Pancreas (tissue), 10 donors: ENCODE results near the gene RREB1. TPM values are rescaled to one million over a fixed set of nuclear protein-coding genes. Genes with fewer than 3 reads are reported as not detected.
A peak's percentile ranks its signal among the peaks of the same experiment; 100 is the strongest.
"Not testable (repeated sequence)": the region's sequence is repeated elsewhere in the genome, so short reads cannot be mapped to it uniquely, and the experiment has no call there.

Experiments
- ATAC-seq, 4 donors: fragments of 200-7000 bp; cut with Tn5 transposase; one replicate each; pipeline versions ENCODE4 v1.8.0 to v1.9.1; 2020; ENCODE audit warnings: mild to moderate bottlenecking in 4 of 4, moderate library complexity in 4 of 4
- DNase-seq, 6 donors: peaks; one replicate each; pipeline ENCODE4 v3.0.0-alpha.2; 2020
- FAIRE-seq: peaks from 2 replicates; lab custom pipeline; 2012; peaks lifted over from hg19 to GRCh38; lab: Jason Lieb, UNC
- H3K27ac ChIP-seq, 4 donors: fragments of 200-600 bp; sonication (generic); 1 replicate in 3 of 4; 2 replicates in 1 of 4; pipeline versions ENCODE4 v1.5.0 to v1.8.0; 2020
- H3K27me3 ChIP-seq, 4 donors: fragments of 200-600 bp; one replicate each; pipeline ENCODE4 v1.8.0; 2021
- H3K36me3 ChIP-seq, 3 donors: fragments of 200-600 bp; sonication (generic) in 1 of 3; one replicate each; pipeline versions ENCODE4 v1.5.0 to v1.8.0; 2020 to 2021
- H3K4me1 ChIP-seq, 3 donors: fragments of 200-600 bp; one replicate each; pipeline ENCODE4 v1.8.0; 2021
- H3K4me3 ChIP-seq, 4 donors: fragments of 200-600 bp; sonication (generic) in 2 of 4; one replicate each; pipeline versions ENCODE4 v1.5.0 to v1.8.0; 2020 to 2021
- H3K9me3 ChIP-seq, 4 donors: fragments of 200-600 bp; one replicate each; pipeline ENCODE4 v1.8.0; 2021
- CTCF ChIP-seq, 4 donors: fragments of 200-600 bp; sonication (generic) in 3 of 4; IDR thresholded peaks; one replicate each; pipeline versions ENCODE4 v1.5.0 to v1.8.0; 2021; ENCODE audit warnings: antibody characterized with exemption in 4 of 4
- WGBS, 2 donors: extraction: QIAGEN DNeasy Blood & Tissue Kit; methylation state at CpG; one replicate each; pipeline ENCODE4 v1.1.7; 2013; 5-methylcytosine and 5-hydroxymethylcytosine counted together
- intact Hi-C, 3 donors: fragments of 100-400 bp; cut with DNase I; formaldehyde crosslinking; loops; one replicate each; pipeline versions ENCODE4 v1.11.1 to v1.14.2; 2022
- polyA plus RNA-seq, 2 donors: library from polyadenylated mRNA; stranded (reverse); fragments of 200-250 nt; gene quantifications; one replicate each; pipeline ENCODE4 v1.2.3, GENCODE V29; 2013
- total RNA-seq, 6 donors: library from RNA; stranded (reverse); fragmentation: NEBNext Ultra II Directional in 4 of 6; extraction: Animal tissue kit (Norgen Biotek cat#: 25700) in 4 of 6; gene quantifications; one replicate each; pipeline versions ENCODE4 v1.2.1 to v1.2.4, GENCODE V29; 2021 to 2023
- donor health status: healthy with polysubstance abuse.
- donor health status: DM: no; HTN: no; CAD: no; lungs with moderate emphysema.
- donor health status: DM: no; HTN: no; CAD: no.
- donor health status: control.
- donor health status: control.
- donor health status: Bipolar disorder and iron deficiency.
- donor health status: DM: yes; HTN: yes; CAD: no.
- donor health status: DM: no; HTN: no; CAD: no.
- donor health status: DM: no; HTN: no; CAD: no.
- donor health status: DM: yes; HTN: yes; CAD: no.

RREB1 gene
- total and polyA plus RNA-seq, 8 donors = 8.9 to 45.3 (median 29.1) TPM

- H3K4me3 ChIP-seq = no peak overlapping the region
- intact Hi-C loops = no loop called here
- H3K27me3 ChIP-seq = no peaks in the 10 kb centered on the region
- WGBS, 2 donors = 83 to 88% methylated on average over 5 of the region's 5 CpGs
- DNase-seq (peak in 1 of 6 donors; percentile 16), ATAC-seq (no peak), FAIRE-seq (no peak)
- H3K27ac ChIP-seq = peak overlapping the region; percentile 43 to 76 (median 70)
- H3K9me3 ChIP-seq = no peaks in the 10 kb centered on the region
- H3K36me3 ChIP-seq = no peaks in the 10 kb centered on the region
- peaks cover 6 to 18% (median 8%) of the 10 kb centered on the region in 3 donors for H3K4me1 ChIP-seq
- no peak for TF ChIP-seq CTCF (IDR thresholded peaks at IDR 0.05)
Observed at GRCh38 chr6:7269816-7270215, 162.1 kb downstream of the RREB1 start.

- Histone ChIP-seq H3K27me3 (no peaks in the 10 kb centered on the region), H3K27ac (peak overlapping the region; percentile 43 to 76 (median 70)), H3K4me3 (no peak overlapping the region), H3K36me3 (no peaks in the 10 kb centered on the region), H3K9me3 (no peaks in the 10 kb centered on the region), H3K4me1 (peaks cover 6 to 19% (median 8%) of the 10 kb centered on the region in 3 donors)
- DNase-seq (peak; percentile 88 to 96 (median 96)), ATAC-seq (peak; percentile 78 to 85 (median 82)), FAIRE-seq (no peak)
- intact Hi-C loops = no loop called here
- WGBS, 2 donors = 48 to 51% methylated on average over 14 to 16 of the region's 16 CpGs
- TF ChIP-seq CTCF (IDR thresholded peaks at IDR 0.05) = no peak
Observed at GRCh38 chr6:7270320-7271204, 162.8 kb downstream of the RREB1 start.

GRCh38 chr6:7271205-7271534, 163.4 kb downstream of the RREB1 start:
- Histone ChIP-seq H3K9me3 (no peaks in the 10 kb centered on the region), H3K36me3 (no peaks in the 10 kb centered on the region), H3K27me3 (no peaks in the 10 kb centered on the region), H3K27ac (peak overlapping the region in 1 of 4 donors; percentile 76), H3K4me3 (no peak overlapping the region), H3K4me1 (peaks cover 6 to 19% (median 11%) of the 10 kb centered on the region in 3 donors)
- no peak for ATAC-seq
- DNase-seq = no peak
- no peak for FAIRE-seq
- TF ChIP-seq CTCF (IDR thresholded peaks at IDR 0.05) = no peak
- intact Hi-C loops = no loop called here
- WGBS, 2 donors = 59 to 69% methylated on average over 11 of the region's 11 CpGs

- no peak for ATAC-seq
- H3K4me3 ChIP-seq = no peak overlapping the region
- peak in 1 of 6 donors; percentile 68 for DNase-seq
Observed at GRCh38 chr6:7273709-7274108, 165.9 kb downstream of the RREB1 start.

GRCh38 chr6:7274525-7274924, 166.8 kb downstream of the RREB1 start:
- DNase-seq, FAIRE-seq, H3K36me3 ChIP-seq, H3K27me3 ChIP-seq, intact Hi-C loops, H3K4me3 ChIP-seq, H3K27ac ChIP-seq, H3K9me3 ChIP-seq, ATAC-seq: not testable (repeated sequence)
- H3K4me1 ChIP-seq = peaks cover 11 to 27% (median 13%) of the 10 kb centered on the region in 3 donors
- 41 to 57% methylated on average over 8 of the region's 8 CpGs for WGBS, 2 donors

More at GRCh38 chr6:7273709-7274108, 165.9 kb downstream of the RREB1 start:
- FAIRE-seq = no peak
- WGBS, 2 donors = 44 to 48% methylated on average over 10 of the region's 10 CpGs
- H3K27me3 ChIP-seq = no peaks in the 10 kb centered on the region
- H3K27ac ChIP-seq = no peak overlapping the region
- peaks cover 11 to 26% (median 11%) of the 10 kb centered on the region in 3 donors for H3K4me1 ChIP-seq
- intact Hi-C loops = no loop called here
- H3K36me3 ChIP-seq = no peaks in the 10 kb centered on the region
- H3K9me3 ChIP-seq = no peaks in the 10 kb centered on the region
- no peak for TF ChIP-seq CTCF (IDR thresholded peaks at IDR 0.05)
